Uterus (tissue), 2 donors: ENCODE data around the gene DENND6A.

Source experiments
- POLR2A ChIP-seq, 2 donors: fragments of 450-650 bp; IDR thresholded peaks; one replicate each; pipeline ENCODE4 v1.6.1; 2016; ENCODE audit warnings: antibody characterized with exemption in 2 of 2, mild to moderate bottlenecking in 1 of 2, moderate library complexity in 1 of 2
- TF ChIP-seq, protein P1 (sequence below), 4 experiments: fragments of 200-600 bp in 2 of 4; fragments of 450-650 bp in 2 of 4; sonication (generic) in 2 of 4; IDR thresholded peaks; one replicate each; pipeline ENCODE4 v1.5.1; 2016 to 2019; ENCODE audit warnings: antibody characterized with exemption in 4 of 4, mild to moderate bottlenecking in 2 of 4, moderate library complexity in 1 of 4

GRCh38 chr3:57658536-57658935 lies 34.3 kb downstream of the DENND6A start:
- TF ChIP-seq, protein P1, sequence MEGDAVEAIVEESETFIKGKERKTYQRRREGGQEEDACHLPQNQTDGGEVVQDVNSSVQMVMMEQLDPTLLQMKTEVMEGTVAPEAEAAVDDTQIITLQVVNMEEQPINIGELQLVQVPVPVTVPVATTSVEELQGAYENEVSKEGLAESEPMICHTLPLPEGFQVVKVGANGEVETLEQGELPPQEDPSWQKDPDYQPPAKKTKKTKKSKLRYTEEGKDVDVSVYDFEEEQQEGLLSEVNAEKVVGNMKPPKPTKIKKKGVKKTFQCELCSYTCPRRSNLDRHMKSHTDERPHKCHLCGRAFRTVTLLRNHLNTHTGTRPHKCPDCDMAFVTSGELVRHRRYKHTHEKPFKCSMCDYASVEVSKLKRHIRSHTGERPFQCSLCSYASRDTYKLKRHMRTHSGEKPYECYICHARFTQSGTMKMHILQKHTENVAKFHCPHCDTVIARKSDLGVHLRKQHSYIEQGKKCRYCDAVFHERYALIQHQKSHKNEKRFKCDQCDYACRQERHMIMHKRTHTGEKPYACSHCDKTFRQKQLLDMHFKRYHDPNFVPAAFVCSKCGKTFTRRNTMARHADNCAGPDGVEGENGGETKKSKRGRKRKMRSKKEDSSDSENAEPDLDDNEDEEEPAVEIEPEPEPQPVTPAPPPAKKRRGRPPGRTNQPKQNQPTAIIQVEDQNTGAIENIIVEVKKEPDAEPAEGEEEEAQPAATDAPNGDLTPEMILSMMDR (IDR thresholded peaks at IDR 0.05) = no peak
- no peak for TF ChIP-seq POLR2A (IDR thresholded peaks at IDR 0.05)
